Upper lobe of left lung (tissue), 6 donors: ENCODE results near the gene KRTAP16-1. TPM values are rescaled to one million over a fixed set of nuclear protein-coding genes. Genes with fewer than 3 reads are reported as not detected.

Experiments
- ATAC-seq, 2 donors: fragments of 200-7000 bp; cut with Tn5 transposase; one replicate each; pipeline ENCODE4 v1.9.1; 2022; ENCODE audit warnings: mild to moderate bottlenecking in 2 of 2, moderate library complexity in 2 of 2; ENCODE audit not compliant: low FRiP score in 2 of 2
- DNase-seq, 2 donors: peaks; one replicate each; pipeline ENCODE4 v3.0.0-alpha.2; 2019 to 2020
- H3K27ac ChIP-seq, 4 donors: fragments of 200-600 bp; sonication (generic); one replicate each; pipeline ENCODE4 v1.5.1; 2016 to 2019
- H3K27me3 ChIP-seq, 4 donors: fragments of 200-600 bp; sonication (generic); one replicate each; pipeline ENCODE4 v1.5.1; 2017 to 2019
- H3K36me3 ChIP-seq, 4 donors: fragments of 200-600 bp; sonication (generic); one replicate each; pipeline ENCODE4 v1.5.1; 2016 to 2019
- H3K4me1 ChIP-seq, 4 donors: fragments of 200-600 bp; sonication (generic); one replicate each; pipeline ENCODE4 v1.5.1; 2018 to 2019
- H3K4me3 ChIP-seq, 4 donors: fragments of 200-600 bp; sonication (generic); one replicate each; pipeline ENCODE4 v1.5.1; 2017 to 2019; ENCODE audit warnings: mild to moderate bottlenecking in 2 of 4, moderate library complexity in 1 of 4
- H3K9me3 ChIP-seq, 4 donors: fragments of 200-600 bp; sonication (generic); one replicate each; pipeline ENCODE4 v1.5.1; 2018 to 2019
- EP300 ChIP-seq, 4 donors: sonication (generic); formaldehyde crosslinking; IDR thresholded peaks; one replicate each; pipeline ENCODE4 v1.5.1; 2017; ENCODE audit warnings: antibody characterized with exemption in 4 of 4, control low read depth in 2 of 4
- POLR2A ChIP-seq, 4 donors: fragments of 450-650 bp; IDR thresholded peaks; one replicate each; pipeline ENCODE4 v1.5.1; 2016 to 2017; ENCODE audit warnings: antibody characterized with exemption in 4 of 4, mild to moderate bottlenecking in 2 of 4
- POLR2AphosphoS5 ChIP-seq, 2 donors: sonication (generic); formaldehyde crosslinking; IDR thresholded peaks; one replicate each; pipeline ENCODE4 v1.5.1; 2017; ENCODE audit warnings: antibody characterized with exemption in 2 of 2
- WGBS, 2 donors: methylation state at CpG; one replicate each; pipeline ENCODE4 v1.1.5; 2017 to 2018; 5-methylcytosine and 5-hydroxymethylcytosine counted together
- total RNA-seq, 6 donors: library from RNA; depleted of rRNA in 4 of 6; stranded (reverse); fragments of >200 nt in 4 of 6; gene quantifications; one replicate each; pipeline versions ENCODE4 v1.1.0 to v1.2.1, GENCODE V29; 2016 to 2021
- TF ChIP-seq, protein P1 (sequence below), 6 experiments: fragments of 450-650 bp in 4 of 6; fragments of 200-600 bp in 2 of 6; sonication (generic) in 2 of 6; IDR thresholded peaks; one replicate each; pipeline ENCODE4 v1.5.1; 2016 to 2019; ENCODE audit warnings: antibody characterized with exemption in 6 of 6
- donor health status: DM: no; HTN: no; CAD: no; lungs with moderate emphysema.
- donor health status: DM: no; HTN: yes; CAD: no; lungs with severe emphysema.

The KRTAP16-1 gene
- total RNA-seq, 6 donors from 2014 or later, result not detected

DNA sequence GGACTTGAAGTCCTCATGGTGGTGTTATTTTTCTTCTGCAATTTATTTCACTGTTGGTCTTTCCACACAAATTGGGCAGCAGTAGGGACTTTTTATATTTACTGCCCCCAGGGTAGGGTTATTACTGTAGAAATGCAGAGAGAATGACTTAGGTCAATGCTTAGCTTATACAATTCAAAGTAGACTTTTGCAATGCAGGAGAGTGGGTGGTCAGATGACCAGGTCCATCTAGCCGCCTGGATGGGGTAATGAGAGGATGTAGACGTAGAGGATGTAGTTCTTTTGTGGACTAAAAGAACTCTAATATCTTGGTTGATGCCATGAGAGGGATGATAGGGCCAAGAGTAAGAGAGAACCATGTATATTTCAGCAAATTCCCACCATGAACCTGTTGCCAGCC lies 9.1 kb upstream of the KRTAP16-1 start:
- Histone ChIP-seq H3K4me1 (no peaks in the 10 kb centered on the region), H3K9me3 (peaks cover 0 to 8% (median 0%) of the 10 kb centered on the region in 4 donors), H3K4me3 (no peak overlapping the region), H3K36me3 (no peaks in the 10 kb centered on the region), H3K27me3 (no peaks in the 10 kb centered on the region), H3K27ac (no peak overlapping the region)
- WGBS, 2 donors, result 46 to 86% methylated on average over 2 of the region's 2 CpGs
- no peak for ATAC-seq
- TF ChIP-seq POLR2AphosphoS5 (IDR thresholded peaks at IDR 0.05) (no peak), POLR2A (IDR thresholded peaks at IDR 0.05) (no peak), EP300 (IDR thresholded peaks at IDR 0.05) (no peak)
- TF ChIP-seq, protein P1, sequence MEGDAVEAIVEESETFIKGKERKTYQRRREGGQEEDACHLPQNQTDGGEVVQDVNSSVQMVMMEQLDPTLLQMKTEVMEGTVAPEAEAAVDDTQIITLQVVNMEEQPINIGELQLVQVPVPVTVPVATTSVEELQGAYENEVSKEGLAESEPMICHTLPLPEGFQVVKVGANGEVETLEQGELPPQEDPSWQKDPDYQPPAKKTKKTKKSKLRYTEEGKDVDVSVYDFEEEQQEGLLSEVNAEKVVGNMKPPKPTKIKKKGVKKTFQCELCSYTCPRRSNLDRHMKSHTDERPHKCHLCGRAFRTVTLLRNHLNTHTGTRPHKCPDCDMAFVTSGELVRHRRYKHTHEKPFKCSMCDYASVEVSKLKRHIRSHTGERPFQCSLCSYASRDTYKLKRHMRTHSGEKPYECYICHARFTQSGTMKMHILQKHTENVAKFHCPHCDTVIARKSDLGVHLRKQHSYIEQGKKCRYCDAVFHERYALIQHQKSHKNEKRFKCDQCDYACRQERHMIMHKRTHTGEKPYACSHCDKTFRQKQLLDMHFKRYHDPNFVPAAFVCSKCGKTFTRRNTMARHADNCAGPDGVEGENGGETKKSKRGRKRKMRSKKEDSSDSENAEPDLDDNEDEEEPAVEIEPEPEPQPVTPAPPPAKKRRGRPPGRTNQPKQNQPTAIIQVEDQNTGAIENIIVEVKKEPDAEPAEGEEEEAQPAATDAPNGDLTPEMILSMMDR (IDR thresholded peaks at IDR 0.05), result no peak
- no peak for DNase-seq

DNA sequence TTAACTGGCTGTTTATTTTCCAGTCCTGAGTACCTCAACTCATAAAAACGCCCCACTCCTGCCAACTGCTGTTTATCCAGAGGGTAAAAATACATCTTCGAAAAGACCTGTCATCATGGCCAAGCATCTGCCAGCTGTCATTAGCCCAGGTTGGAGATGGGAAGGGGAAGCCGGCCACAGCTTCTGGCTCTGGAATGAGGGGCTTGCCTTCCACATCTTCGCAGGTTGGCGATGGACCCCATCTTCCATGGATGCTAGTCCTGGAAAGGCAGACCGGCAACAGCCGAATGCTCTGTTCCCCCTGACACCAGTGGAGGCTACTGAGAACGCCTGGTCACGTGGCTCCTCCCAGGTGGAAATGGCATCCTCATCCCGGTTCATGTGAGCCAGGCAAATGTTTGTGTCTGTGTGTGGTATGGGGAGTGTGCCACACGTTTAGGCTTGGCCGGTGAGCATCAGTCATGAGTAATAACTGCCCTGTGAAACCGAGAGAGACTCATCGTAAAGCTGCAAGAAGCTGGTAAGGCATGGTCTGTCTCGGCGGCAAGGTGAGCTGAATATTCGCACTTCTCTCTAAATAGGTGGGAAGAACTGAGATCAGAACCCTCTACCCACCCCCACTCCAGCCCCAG lies 6.8 kb upstream of the KRTAP16-1 start:
- DNase-seq, result no peak
- no peak overlapping the region for H3K27ac ChIP-seq
- H3K4me1 ChIP-seq, result no peaks in the 10 kb centered on the region
- no peak for ATAC-seq
- no peak overlapping the region for H3K4me3 ChIP-seq
- 77 to 87% methylated on average over 17 of the region's 17 CpGs for WGBS, 2 donors
- H3K9me3 ChIP-seq, result peaks cover 0 to 8% (median 0%) of the 10 kb centered on the region in 4 donors
- H3K27me3 ChIP-seq, result no peaks in the 10 kb centered on the region
- no peaks in the 10 kb centered on the region for H3K36me3 ChIP-seq
- TF ChIP-seq EP300 (IDR thresholded peaks at IDR 0.05) (no peak), POLR2A (IDR thresholded peaks at IDR 0.05) (no peak), POLR2AphosphoS5 (IDR thresholded peaks at IDR 0.05) (no peak)
- TF ChIP-seq, protein P1 (IDR thresholded peaks at IDR 0.05), result no peak

DNA sequence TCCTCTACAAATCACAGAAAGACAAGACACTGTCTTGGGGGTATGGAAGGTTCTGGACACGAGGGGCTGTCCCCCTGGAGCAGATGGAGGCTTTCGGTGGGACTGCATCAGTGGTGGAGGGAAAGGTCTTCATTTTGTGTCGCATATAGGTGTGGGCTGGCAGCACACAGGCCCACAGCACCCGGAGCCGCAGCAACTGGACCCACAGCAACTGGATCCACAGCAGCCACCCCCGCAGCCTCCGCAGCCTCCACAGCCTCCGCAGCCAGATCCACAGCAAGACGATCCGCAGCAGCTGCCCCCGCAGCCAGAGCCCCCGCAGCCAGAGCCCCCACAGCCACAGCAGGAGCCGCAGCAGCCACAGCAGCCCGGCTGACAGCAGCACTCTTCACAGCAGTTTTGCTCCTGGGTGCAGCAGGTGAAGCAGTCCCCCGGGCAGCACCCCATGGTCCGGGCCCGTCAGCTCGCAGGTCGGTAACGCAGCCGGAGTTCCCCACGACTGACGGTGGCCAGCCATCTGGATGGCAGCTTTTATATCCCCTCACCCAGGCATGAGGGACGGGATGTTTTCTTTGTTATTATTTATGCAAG lies 6.2 kb upstream of the KRTAP16-1 start, which contains the start of gene KRTAP17-1:
KRTAP17-1 (minus strand) TSS at position 507 of the 591 bp plus-strand sequence; CDS start at position 447, 60 bp downstream.
- no peak within 1 kb of the TSS for H3K27ac ChIP-seq
- no peaks in the 10 kb centered on the region for H3K4me1 ChIP-seq
- DNase-seq (peak in 1 of 2 donors; percentile 79), ATAC-seq (no peak)
- TF ChIP-seq EP300 (IDR thresholded peaks at IDR 0.05), result no peak
- TF ChIP-seq, protein P1 (IDR thresholded peaks at IDR 0.05), result no peak
- TF ChIP-seq POLR2AphosphoS5 (IDR thresholded peaks at IDR 0.05), result no peak
- no peak for TF ChIP-seq POLR2A (IDR thresholded peaks at IDR 0.05)
- H3K36me3 ChIP-seq, result no peaks in the 10 kb centered on the region
- no peaks in the 10 kb centered on the region for H3K27me3 ChIP-seq
- peaks cover 0 to 8% (median 0%) of the 10 kb centered on the region in 4 donors for H3K9me3 ChIP-seq
- H3K4me3 ChIP-seq, result no peak within 1 kb of the TSS
- 82 to 86% methylated on average over 12 to 23 of the region's 24 CpGs for WGBS, 2 donors

DNA sequence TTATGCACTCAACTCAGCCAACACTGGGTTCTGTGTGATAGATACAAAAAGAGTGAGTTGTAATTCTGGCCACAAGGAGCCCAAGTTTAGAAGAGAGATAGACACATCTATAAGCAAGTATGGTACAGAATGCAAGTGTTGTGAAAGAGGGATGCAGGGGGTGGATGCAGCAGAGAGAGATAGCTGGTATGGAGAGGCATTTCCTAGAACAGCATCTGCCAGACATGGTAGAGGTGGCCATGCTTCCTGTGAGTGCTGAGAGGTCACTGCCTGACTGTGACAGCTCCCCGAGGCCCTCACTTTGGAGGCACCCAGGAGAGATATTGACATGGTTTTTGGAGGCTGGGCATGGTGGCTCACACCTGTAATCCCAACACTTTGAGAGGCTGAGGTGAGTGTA lies 2.0 kb upstream of the KRTAP16-1 start:
- ATAC-seq (no peak), DNase-seq (no peak)
- Histone ChIP-seq H3K4me1 (peaks cover 0 to 13% (median 2%) of the 10 kb centered on the region in 4 donors), H3K27me3 (no peaks in the 10 kb centered on the region), H3K4me3 (no peak overlapping the region), H3K36me3 (no peaks in the 10 kb centered on the region), H3K27ac (no peak overlapping the region), H3K9me3 (no peaks in the 10 kb centered on the region)
- 44 to 64% methylated on average over 1 of the region's 1 CpG for WGBS, 2 donors
- TF ChIP-seq, protein P1 (IDR thresholded peaks at IDR 0.05), result no peak
- TF ChIP-seq POLR2A (IDR thresholded peaks at IDR 0.05) (no peak), POLR2AphosphoS5 (IDR thresholded peaks at IDR 0.05) (no peak), EP300 (IDR thresholded peaks at IDR 0.05) (no peak)
